Measurements from ENCODE around the gene ZNF75A. TPM values are rescaled to one million over a fixed set of nuclear protein-coding genes. Genes with fewer than 3 reads are reported as not detected.
A peak's percentile ranks its signal among the peaks of the same experiment; 100 is the strongest.

ZNF75A gene
- polyA plus RNA-seq, 2 donors: 9.1 to 16.9 TPM

DNA sequence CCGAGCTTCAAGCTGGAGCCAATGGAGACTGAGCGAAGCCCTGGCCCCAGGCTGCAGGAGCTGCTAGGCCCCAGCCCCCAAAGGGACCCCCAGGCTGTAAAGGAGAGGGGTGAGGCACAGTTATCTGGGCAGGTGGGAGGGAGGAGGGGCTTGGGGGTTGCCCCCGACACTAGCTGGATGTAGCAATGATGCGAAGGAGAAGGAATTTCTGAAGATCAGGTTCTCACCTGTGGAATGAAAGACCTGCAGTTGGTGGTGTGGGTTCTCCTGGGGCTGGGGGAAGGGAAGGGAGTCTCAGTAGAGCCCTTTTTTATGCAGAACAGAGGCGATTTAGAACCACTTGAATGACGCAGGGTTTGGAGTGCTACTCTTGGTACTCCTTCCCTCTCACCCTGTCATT, 20.2 kb upstream of the ZNF75A start:
- Histone ChIP-seq H3K27me3 (ENCODE audit: control insufficient read depth in 1 of 2, insufficient read depth in 2 of 2, low read length in 2 of 2) (no peaks in the 10 kb centered on the region), H3K9me3 (ENCODE audit: control insufficient read depth in 2 of 2, insufficient read depth in 1 of 2, low read depth in 1 of 2, low read length in 1 of 2) (peaks cover 14 to 31% of the 10 kb centered on the region in 2 donors), H3K4me1 (ENCODE audit: control insufficient read depth in 2 of 2, insufficient read depth in 2 of 2, low read length in 1 of 2) (peaks cover 6 to 13% of the 10 kb centered on the region in 2 donors), H3K36me3 (ENCODE audit: control insufficient read depth in 2 of 2, insufficient read depth in 2 of 2, low read length in 1 of 2) (peaks cover 15 to 27% of the 10 kb centered on the region in 2 donors), H3K4me3 (ENCODE audit: low read depth in 1 of 2, low read length in 2 of 2) (peak overlapping the region in 1 of 2 donors; percentile 98), H3K27ac (ENCODE audit: low read depth in 2 of 2, low read length in 1 of 2) (no peak overlapping the region)
- WGBS, 2 donors: 86 to 92% methylated on average over 6 of the region's 6 CpGs

- H3K36me3 ChIP-seq (ENCODE audit: control insufficient read depth in 2 of 2, insufficient read depth in 2 of 2, low read length in 1 of 2): peaks cover 23 to 39% of the 10 kb centered on the region in 2 donors
- 98% methylated on average over 16 of the region's 16 CpGs for WGBS, 2 donors
Observed at GRCh38 chr16:3289998-3290673, 15.2 kb upstream of the ZNF75A start.

DNA sequence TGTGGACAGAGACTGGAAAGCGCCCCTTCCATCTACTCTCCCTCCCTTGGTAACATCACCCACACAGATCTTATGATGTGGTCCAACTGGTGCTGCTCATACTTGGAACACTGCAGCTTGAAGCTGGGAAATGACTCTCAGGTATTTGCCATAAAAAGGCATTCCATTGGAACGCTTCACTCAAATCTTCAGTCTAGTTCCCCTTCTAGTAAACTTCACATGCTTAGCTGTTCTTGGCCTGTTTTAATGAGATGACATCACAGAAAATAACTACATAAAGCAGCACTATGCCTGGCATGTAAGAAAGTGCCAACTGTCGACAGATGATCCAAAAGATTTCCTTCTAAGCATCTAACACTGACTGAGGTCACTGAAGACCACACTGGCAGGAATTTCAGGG, 12.7 kb upstream of the ZNF75A start:
- Histone ChIP-seq H3K27me3 (ENCODE audit: control insufficient read depth in 1 of 2, insufficient read depth in 2 of 2, low read length in 2 of 2) (no peaks in the 10 kb centered on the region), H3K36me3 (ENCODE audit: control insufficient read depth in 2 of 2, insufficient read depth in 2 of 2, low read length in 1 of 2) (peaks cover 16 to 25% of the 10 kb centered on the region in 2 donors), H3K9me3 (ENCODE audit: control insufficient read depth in 2 of 2, insufficient read depth in 1 of 2, low read depth in 1 of 2, low read length in 1 of 2) (peaks cover 36 to 56% of the 10 kb centered on the region in 2 donors), H3K4me1 (ENCODE audit: control insufficient read depth in 2 of 2, insufficient read depth in 2 of 2, low read length in 1 of 2) (no peaks in the 10 kb centered on the region), H3K4me3 (ENCODE audit: low read depth in 1 of 2, low read length in 2 of 2) (no peak overlapping the region), H3K27ac (ENCODE audit: low read depth in 2 of 2, low read length in 1 of 2) (no peak overlapping the region)
- 96 to 100% methylated on average over 3 of the region's 3 CpGs for WGBS, 2 donors

More at GRCh38 chr16:3289998-3290673, 15.2 kb upstream of the ZNF75A start:
- H3K27ac ChIP-seq (ENCODE audit: low read depth in 2 of 2, low read length in 1 of 2): no peak overlapping the region
- H3K9me3 ChIP-seq (ENCODE audit: control insufficient read depth in 2 of 2, insufficient read depth in 1 of 2, low read depth in 1 of 2, low read length in 1 of 2): peaks cover 28 to 61% of the 10 kb centered on the region in 2 donors
- no peak overlapping the region for H3K4me3 ChIP-seq (ENCODE audit: low read depth in 1 of 2, low read length in 2 of 2)
- no peaks in the 10 kb centered on the region for H3K27me3 ChIP-seq (ENCODE audit: control insufficient read depth in 1 of 2, insufficient read depth in 2 of 2, low read length in 2 of 2)
- H3K4me1 ChIP-seq (ENCODE audit: control insufficient read depth in 2 of 2, insufficient read depth in 2 of 2, low read length in 1 of 2): peaks cover 0 to 3% of the 10 kb centered on the region in 2 donors

DNA sequence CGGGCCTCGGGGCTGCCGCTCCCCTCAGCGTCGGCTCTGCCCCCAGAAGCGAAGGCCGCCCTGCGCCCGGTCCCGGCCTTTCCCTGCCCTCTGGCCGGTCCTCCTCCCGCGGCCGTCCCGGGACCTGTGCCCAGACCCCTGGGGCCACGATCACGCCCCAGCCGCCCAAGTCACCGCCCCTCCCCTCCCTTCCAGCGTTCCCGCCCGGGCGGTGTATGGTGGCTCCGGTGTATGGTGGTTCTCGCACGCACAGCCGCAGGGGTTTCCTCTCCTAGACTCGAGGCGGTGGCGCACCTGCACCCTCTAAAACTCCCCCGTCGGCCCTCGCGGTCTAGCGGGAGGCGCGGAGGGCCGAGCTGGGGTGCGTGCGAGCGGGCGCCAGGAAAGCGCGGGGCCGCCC, 10.1 kb upstream of the ZNF75A start:
- H3K36me3 ChIP-seq (ENCODE audit: control insufficient read depth in 2 of 2, insufficient read depth in 2 of 2, low read length in 1 of 2): peaks cover 7 to 11% of the 10 kb centered on the region in 2 donors

GRCh38 chr16:3295783-3296182, 9.5 kb upstream of the ZNF75A start:
- 71 to 73% methylated on average over 13 of the region's 13 CpGs for WGBS, 2 donors
- Histone ChIP-seq H3K9me3 (ENCODE audit: control insufficient read depth in 2 of 2, insufficient read depth in 1 of 2, low read depth in 1 of 2, low read length in 1 of 2) (peaks cover 16 to 33% of the 10 kb centered on the region in 2 donors), H3K27ac (ENCODE audit: low read depth in 2 of 2, low read length in 1 of 2) (no peak overlapping the region), H3K4me3 (ENCODE audit: low read depth in 1 of 2, low read length in 2 of 2) (no peak overlapping the region), H3K4me1 (ENCODE audit: control insufficient read depth in 2 of 2, insufficient read depth in 2 of 2, low read length in 1 of 2) (no peaks in the 10 kb centered on the region), H3K27me3 (ENCODE audit: control insufficient read depth in 1 of 2, insufficient read depth in 2 of 2, low read length in 2 of 2) (no peaks in the 10 kb centered on the region), H3K36me3 (ENCODE audit: control insufficient read depth in 2 of 2, insufficient read depth in 2 of 2, low read length in 1 of 2) (peaks cover 5 to 6% of the 10 kb centered on the region in 2 donors)

More for the DNA sequence above, 10.1 kb upstream of the ZNF75A start:
- H3K4me3 ChIP-seq (ENCODE audit: low read depth in 1 of 2, low read length in 2 of 2): no peak overlapping the region
- no peaks in the 10 kb centered on the region for H3K4me1 ChIP-seq (ENCODE audit: control insufficient read depth in 2 of 2, insufficient read depth in 2 of 2, low read length in 1 of 2)
- 42 to 45% methylated on average over 36 to 45 of the region's 45 CpGs for WGBS, 2 donors
- H3K27me3 ChIP-seq (ENCODE audit: control insufficient read depth in 1 of 2, insufficient read depth in 2 of 2, low read length in 2 of 2): no peaks in the 10 kb centered on the region
- H3K27ac ChIP-seq (ENCODE audit: low read depth in 2 of 2, low read length in 1 of 2): no peak overlapping the region
- peaks cover 22 to 37% of the 10 kb centered on the region in 2 donors for H3K9me3 ChIP-seq (ENCODE audit: control insufficient read depth in 2 of 2, insufficient read depth in 1 of 2, low read depth in 1 of 2, low read length in 1 of 2)

DNA sequence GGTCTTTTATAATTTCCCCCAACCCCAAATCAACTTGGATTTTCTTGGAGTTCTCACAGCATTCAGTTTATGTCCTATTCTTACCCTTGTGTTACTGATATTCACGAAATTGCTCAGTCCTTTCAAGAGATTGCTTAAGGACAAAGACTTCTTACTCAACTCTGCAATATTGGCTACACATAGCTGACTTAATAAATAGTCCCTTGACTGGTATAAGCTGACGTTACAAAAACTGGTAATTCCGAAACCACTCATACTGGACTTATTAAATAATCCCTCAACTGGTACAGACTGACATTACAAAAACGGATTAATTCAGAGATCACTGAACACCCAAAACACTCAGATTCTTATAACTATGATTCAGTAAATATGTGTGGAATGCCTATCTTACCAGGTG, 927 bp upstream of the ZNF75A start:
- H3K27me3 ChIP-seq (ENCODE audit: control insufficient read depth in 1 of 2, insufficient read depth in 2 of 2, low read length in 2 of 2): no peaks in the 10 kb centered on the region
- H3K4me3 ChIP-seq (ENCODE audit: low read depth in 1 of 2, low read length in 2 of 2): peak overlapping the region in 1 of 2 donors; percentile 61
- peaks cover 4 to 25% of the 10 kb centered on the region in 2 donors for H3K9me3 ChIP-seq (ENCODE audit: control insufficient read depth in 2 of 2, insufficient read depth in 1 of 2, low read depth in 1 of 2, low read length in 1 of 2)
- H3K27ac ChIP-seq (ENCODE audit: low read depth in 2 of 2, low read length in 1 of 2): no peak overlapping the region
- H3K36me3 ChIP-seq (ENCODE audit: control insufficient read depth in 2 of 2, insufficient read depth in 2 of 2, low read length in 1 of 2): peaks cover 4 to 7% of the 10 kb centered on the region in 2 donors
- 69 to 70% methylated on average over 4 of the region's 4 CpGs for WGBS, 2 donors
- no peaks in the 10 kb centered on the region for H3K4me1 ChIP-seq (ENCODE audit: control insufficient read depth in 2 of 2, insufficient read depth in 2 of 2, low read length in 1 of 2)

DNA sequence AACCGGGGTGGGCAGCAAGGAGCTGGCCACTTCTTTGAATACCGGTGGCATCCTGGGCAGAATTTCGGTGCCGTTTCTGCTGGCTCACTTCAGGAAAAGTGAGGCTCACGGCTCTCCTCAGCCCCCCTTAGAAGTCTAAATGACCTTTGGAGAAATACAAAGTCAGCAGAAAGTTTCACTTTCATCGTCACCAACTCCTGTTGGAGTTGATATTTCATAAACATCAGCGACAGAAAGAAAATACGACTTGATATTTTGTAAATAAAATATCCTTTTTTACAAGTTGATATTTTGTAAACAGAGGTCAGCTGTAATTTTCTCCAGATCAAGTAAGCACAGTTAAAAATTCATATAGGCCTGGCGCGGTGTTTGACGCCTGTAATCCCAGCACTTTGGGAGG, 781 bp downstream of the ZNF75A start:
- H3K36me3 ChIP-seq (ENCODE audit: control insufficient read depth in 2 of 2, insufficient read depth in 2 of 2, low read length in 1 of 2): peaks cover 4 to 7% of the 10 kb centered on the region in 2 donors
- H3K27ac ChIP-seq (ENCODE audit: low read depth in 2 of 2, low read length in 1 of 2): peak overlapping the region; percentile 95 to 97
- peaks cover 9 to 27% of the 10 kb centered on the region in 2 donors for H3K9me3 ChIP-seq (ENCODE audit: control insufficient read depth in 2 of 2, insufficient read depth in 1 of 2, low read depth in 1 of 2, low read length in 1 of 2)
- no peaks in the 10 kb centered on the region for H3K27me3 ChIP-seq (ENCODE audit: control insufficient read depth in 1 of 2, insufficient read depth in 2 of 2, low read length in 2 of 2)
- peak overlapping the region; percentile 61 to 91 for H3K4me3 ChIP-seq (ENCODE audit: low read depth in 1 of 2, low read length in 2 of 2)
- WGBS, 2 donors: 63 to 64% methylated on average over 11 of the region's 11 CpGs
- no peaks in the 10 kb centered on the region for H3K4me1 ChIP-seq (ENCODE audit: control insufficient read depth in 2 of 2, insufficient read depth in 2 of 2, low read length in 1 of 2)

GRCh38 chr16:3311496-3311895, 6.2 kb downstream of the ZNF75A start:
- peaks cover 16% of the 10 kb centered on the region in 2 donors for H3K36me3 ChIP-seq (ENCODE audit: control insufficient read depth in 2 of 2, insufficient read depth in 2 of 2, low read length in 1 of 2)
- no peaks in the 10 kb centered on the region for H3K4me1 ChIP-seq (ENCODE audit: control insufficient read depth in 2 of 2, insufficient read depth in 2 of 2, low read length in 1 of 2)
- H3K9me3 ChIP-seq (ENCODE audit: control insufficient read depth in 2 of 2, insufficient read depth in 1 of 2, low read depth in 1 of 2, low read length in 1 of 2): peaks cover 21 to 35% of the 10 kb centered on the region in 2 donors
- no peak overlapping the region for H3K4me3 ChIP-seq (ENCODE audit: low read depth in 1 of 2, low read length in 2 of 2)
- no peaks in the 10 kb centered on the region for H3K27me3 ChIP-seq (ENCODE audit: control insufficient read depth in 1 of 2, insufficient read depth in 2 of 2, low read length in 2 of 2)
- H3K27ac ChIP-seq (ENCODE audit: low read depth in 2 of 2, low read length in 1 of 2): no peak overlapping the region
- 97% methylated on average over 4 of the region's 4 CpGs for WGBS, 2 donors

DNA sequence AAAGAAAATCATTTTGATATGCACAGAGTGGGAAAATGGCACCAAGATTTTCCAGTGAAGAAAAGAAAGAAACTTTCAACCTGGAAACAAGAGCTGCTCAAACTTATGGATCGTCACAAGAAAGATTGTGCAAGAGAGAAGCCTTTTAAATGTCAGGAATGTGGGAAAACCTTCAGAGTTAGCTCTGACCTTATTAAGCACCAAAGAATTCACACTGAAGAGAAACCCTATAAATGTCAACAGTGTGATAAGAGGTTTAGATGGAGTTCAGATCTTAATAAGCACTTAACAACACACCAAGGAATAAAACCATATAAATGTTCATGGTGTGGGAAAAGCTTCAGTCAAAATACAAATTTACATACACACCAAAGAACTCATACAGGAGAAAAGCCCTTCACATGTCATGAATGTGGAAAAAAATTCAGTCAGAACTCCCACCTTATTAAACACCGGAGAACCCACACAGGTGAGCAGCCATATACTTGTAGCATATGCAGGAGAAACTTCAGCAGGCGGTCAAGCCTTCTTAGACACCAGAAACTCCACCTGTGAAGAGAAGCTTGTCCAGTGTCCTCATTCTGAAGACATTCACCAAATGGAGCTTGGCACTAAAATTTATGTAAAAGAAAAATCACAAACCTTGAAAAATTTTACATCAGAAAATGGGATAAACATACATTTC, 12.2 kb downstream of the ZNF75A start:
- H3K4me3 ChIP-seq (ENCODE audit: low read depth in 1 of 2, low read length in 2 of 2): peak overlapping the region in 1 of 2 donors; percentile 19
- H3K9me3 ChIP-seq (ENCODE audit: control insufficient read depth in 2 of 2, insufficient read depth in 1 of 2, low read depth in 1 of 2, low read length in 1 of 2): peaks cover 18 to 39% of the 10 kb centered on the region in 2 donors
- H3K27me3 ChIP-seq (ENCODE audit: control insufficient read depth in 1 of 2, insufficient read depth in 2 of 2, low read length in 2 of 2): no peaks in the 10 kb centered on the region
- peaks cover 11 to 14% of the 10 kb centered on the region in 2 donors for H3K36me3 ChIP-seq (ENCODE audit: control insufficient read depth in 2 of 2, insufficient read depth in 2 of 2, low read length in 1 of 2)
- no peak overlapping the region for H3K27ac ChIP-seq (ENCODE audit: low read depth in 2 of 2, low read length in 1 of 2)
- H3K4me1 ChIP-seq (ENCODE audit: control insufficient read depth in 2 of 2, insufficient read depth in 2 of 2, low read length in 1 of 2): no peaks in the 10 kb centered on the region
- 95 to 98% methylated on average over 3 of the region's 3 CpGs for WGBS, 2 donors

Data from esophagus (tissue), 2 donors.